ENCODE data around the gene STAT4.

The STAT4 gene

GRCh38 chr2:191023235-191023679, 127.5 kb downstream of the STAT4 start:
- in situ Hi-C loops (cut with MboI; ENCODE audit: low sequenced_read_pairs) = no loop called here

- in situ Hi-C loops (cut with MboI; ENCODE audit: low sequenced_read_pairs) = no loop called here
Observed at GRCh38 chr2:191020742-191021381, 129.9 kb downstream of the STAT4 start.

GRCh38 chr2:191020221-191020741, 130.5 kb downstream of the STAT4 start:
- in situ Hi-C loops (cut with MboI; ENCODE audit: low sequenced_read_pairs) = no loop called here

- in situ Hi-C loops (cut with MboI; ENCODE audit: low sequenced_read_pairs) = no loop called here
Observed at GRCh38 chr2:191019376-191019775, 131.4 kb downstream of the STAT4 start.

- in situ Hi-C loops (cut with MboI; ENCODE audit: low sequenced_read_pairs) = no loop called here
Observed at GRCh38 chr2:191018643-191019119, 132.1 kb downstream of the STAT4 start.

- in situ Hi-C loops (cut with MboI; ENCODE audit: low sequenced_read_pairs) = no loop called here
Observed at GRCh38 chr2:191018048-191018447, 132.7 kb downstream of the STAT4 start.

GRCh38 chr2:191015831-191016230, 135.0 kb downstream of the STAT4 start:
- in situ Hi-C loops (cut with MboI; ENCODE audit: low sequenced_read_pairs) = no loop called here

GRCh38 chr2:191015239-191015638, 135.6 kb downstream of the STAT4 start:
- in situ Hi-C loops (cut with MboI; ENCODE audit: low sequenced_read_pairs) = no loop called here

- in situ Hi-C loops (cut with MboI; ENCODE audit: low sequenced_read_pairs) = no loop called here
Observed at GRCh38 chr2:191014653-191015020, 136.2 kb downstream of the STAT4 start.

- in situ Hi-C loops (cut with MboI; ENCODE audit: low sequenced_read_pairs) = no loop called here
Observed at GRCh38 chr2:191013932-191014652, 136.7 kb downstream of the STAT4 start, which contains the start of gene STAT1. Gene STAT1, minus strand, starts transcription at chr2:191014171. Its CDS starts 4,168 bp downstream, at chr2:191010003.

- in situ Hi-C loops (cut with MboI; ENCODE audit: low sequenced_read_pairs) = no loop called here
Observed at GRCh38 chr2:191013682-191013931, 137.2 kb downstream of the STAT4 start.

- in situ Hi-C loops (cut with MboI; ENCODE audit: low sequenced_read_pairs) = no loop called here
Observed at GRCh38 chr2:191012845-191013681, 137.7 kb downstream of the STAT4 start.

GRCh38 chr2:191012346-191012745, 138.4 kb downstream of the STAT4 start:
- in situ Hi-C loops (cut with MboI; ENCODE audit: low sequenced_read_pairs) = no loop called here

GRCh38 chr2:191010887-191011885, 139.6 kb downstream of the STAT4 start:
- in situ Hi-C loops (cut with MboI; ENCODE audit: low sequenced_read_pairs) = no loop called here

- in situ Hi-C loops (cut with MboI; ENCODE audit: low sequenced_read_pairs) = no loop called here
Observed at GRCh38 chr2:191009541-191010374, 141.0 kb downstream of the STAT4 start.

GRCh38 chr2:191008286-191008685, 142.5 kb downstream of the STAT4 start:
- in situ Hi-C loops (cut with MboI; ENCODE audit: low sequenced_read_pairs) = no loop called here

- in situ Hi-C loops (cut with MboI; ENCODE audit: low sequenced_read_pairs) = no loop called here
Observed at GRCh38 chr2:191006997-191007783, 143.6 kb downstream of the STAT4 start.

- in situ Hi-C loops (cut with MboI; ENCODE audit: low sequenced_read_pairs) = no loop called here
Observed at GRCh38 chr2:191006297-191006696, 144.5 kb downstream of the STAT4 start.
